Neural cell (in vitro differentiated cells): ENCODE measurements around the gene VPS13D. TPM values are rescaled to one million over a fixed set of nuclear protein-coding genes. Genes with fewer than 3 reads are reported as not detected.

Experiments
- H2AFZ ChIP-seq: fragments of 200-600, 300-800 bp; sonication (generic), shearing (Covaris generic); 2 replicates; pipeline ENCODE4 v1.6.0; 2014; ENCODE audit warnings: low read depth, mild to moderate bottlenecking, antibody characterized with exemption, low read length, moderate library complexity
- H3F3A ChIP-seq: fragments of 200-600 bp; shearing (Covaris generic); 2 replicates; pipeline ENCODE4 v1.6.1; 2016; ENCODE audit warnings: mild to moderate bottlenecking, moderate library complexity, mixed read lengths, antibody characterized with exemption, low read length; ENCODE audit not compliant: insufficient read depth, poor library complexity, severe bottlenecking
- H3K27ac ChIP-seq: fragments of 200-600, 300-800 bp; sonication (generic), shearing (Covaris generic); 2 replicates; pipeline ENCODE4 v1.5.1; 2014; ENCODE audit warnings: mild to moderate bottlenecking, low read length, moderate library complexity
- H3K27me3 ChIP-seq: fragments of 300-800, 200-600 bp; sonication (generic), shearing (Covaris generic); 2 replicates; pipeline ENCODE4 v1.6.0; 2014; ENCODE audit warnings: mild to moderate bottlenecking, low read depth, low read length, moderate library complexity; ENCODE audit not compliant: insufficient read depth
- H3K36me3 ChIP-seq: fragments of 300-800, 200-600 bp; sonication (generic), shearing (Covaris generic); 2 replicates; pipeline ENCODE4 v1.5.1; 2014; ENCODE audit warnings: mild to moderate bottlenecking, antibody characterized with exemption, low read length, moderate library complexity; ENCODE audit not compliant: insufficient read depth
- H3K4me2 ChIP-seq: fragments of 300-800, 200-600 bp; sonication (generic), shearing (Covaris generic); 2 replicates; pipeline ENCODE4 v1.6.0; 2014; ENCODE audit warnings: mild to moderate bottlenecking, low read length
- H3K4me3 ChIP-seq: fragments of 300-800, 200-600 bp; sonication (generic), shearing (Covaris generic); 2 replicates; pipeline ENCODE4 v1.5.1; 2014; ENCODE audit warnings: mild to moderate bottlenecking, low read length, moderate library complexity
- H3K79me2 ChIP-seq: fragments of 200-600 bp; shearing (Covaris generic); replicated peaks from 2 replicates; pipeline ENCODE4 v1.6.0; 2014; ENCODE audit warnings: mild to moderate bottlenecking, low read length, moderate library complexity; ENCODE audit not compliant: insufficient read depth
- H3K9ac ChIP-seq: fragments of 300-800, 200-600 bp; sonication (generic), shearing (Covaris generic); 2 replicates; pipeline ENCODE4 v1.6.1; 2016; ENCODE audit warnings: mild to moderate bottlenecking, low read length, mixed read lengths
- H3K9me2 ChIP-seq: fragments of 200-600 bp; shearing (Covaris generic); 2 replicates; pipeline ENCODE4 v1.6.1; 2016; ENCODE audit warnings: mild to moderate bottlenecking, low read length, mixed read lengths; ENCODE audit not compliant: insufficient read depth
- H3K9me3 ChIP-seq: fragments of 200-600, 300-800 bp; sonication (generic), shearing (Covaris generic); 2 replicates; pipeline ENCODE4 v1.6.1; 2016; ENCODE audit warnings: mild to moderate bottlenecking, mixed run types, low read length, moderate library complexity, mixed read lengths
- H4K20me1 ChIP-seq: fragments of 200-600 bp; shearing (Covaris generic); 2 replicates; pipeline ENCODE4 v1.6.1; 2016; ENCODE audit warnings: mild to moderate bottlenecking, mixed run types; ENCODE audit not compliant: insufficient read depth
- EP300 ChIP-seq: fragments of 450-650 bp; conservative IDR thresholded peaks from 2 replicates; pipeline ENCODE4 v1.6.1; 2014; ENCODE audit warnings: antibody characterized with exemption, mild to moderate bottlenecking, moderate library complexity; ENCODE audit not compliant: poor library complexity, severe bottlenecking
- EZH2 ChIP-seq: fragments of 200-600, 300-800 bp; shearing (Covaris generic), sonication (generic); IDR thresholded peaks from 2 replicates; pipeline ENCODE4 v1.6.1; 2014; ENCODE audit warnings: antibody characterized with exemption, low read length, borderline replicate concordance, mild to moderate bottlenecking; ENCODE audit not compliant: insufficient read depth, poor library complexity, severe bottlenecking
- MXI1 ChIP-seq: fragments of 450-650 bp; conservative IDR thresholded peaks from 2 replicates; pipeline ENCODE4 v1.6.1; 2014; ENCODE audit warnings: antibody characterized with exemption, mild to moderate bottlenecking; ENCODE audit not compliant: poor library complexity, severe bottlenecking
- POLR2AphosphoS5 ChIP-seq: IDR thresholded peaks from 2 replicates; pipeline ENCODE4 v1.6.1; 2012
- RAD21 ChIP-seq: fragments of 450-650 bp; conservative IDR thresholded peaks from 2 replicates; pipeline ENCODE4 v1.6.1; 2014; ENCODE audit warnings: antibody characterized with exemption, mild to moderate bottlenecking, moderate library complexity
- SMC3 ChIP-seq: fragments of 450-650 bp; conservative IDR thresholded peaks from 2 replicates; pipeline ENCODE4 v1.6.1; 2014; ENCODE audit warnings: antibody characterized with exemption, mild to moderate bottlenecking, moderate library complexity; ENCODE audit not compliant: poor library complexity
- TAF1 ChIP-seq: IDR thresholded peaks from 2 replicates; pipeline ENCODE4 v1.6.1; 2012; ENCODE audit warnings: low read depth
- polyA plus RNA-seq: library from polyadenylated mRNA; depleted of rRNA; stranded (reverse); fragments of >200 nt; gene quantifications from 2 replicates; pipeline ENCODE4 v1.2.3, GENCODE V29; 2014
- TF ChIP-seq, protein P1 (sequence below): IDR thresholded peaks from 2 replicates; pipeline ENCODE4 v1.6.1; 2012; ENCODE audit warnings: borderline replicate concordance
- TF ChIP-seq, protein P2 (sequence below): fragments of 450-650 bp; IDR thresholded peaks from 2 replicates; pipeline ENCODE4 v1.5.1; 2014; ENCODE audit warnings: antibody characterized with exemption, mild to moderate bottlenecking, moderate library complexity; ENCODE audit not compliant: poor library complexity, severe bottlenecking

Gene VPS13D
- polyA plus RNA-seq, 1 donor from 2014 or later = 24.5 TPM

DNA sequence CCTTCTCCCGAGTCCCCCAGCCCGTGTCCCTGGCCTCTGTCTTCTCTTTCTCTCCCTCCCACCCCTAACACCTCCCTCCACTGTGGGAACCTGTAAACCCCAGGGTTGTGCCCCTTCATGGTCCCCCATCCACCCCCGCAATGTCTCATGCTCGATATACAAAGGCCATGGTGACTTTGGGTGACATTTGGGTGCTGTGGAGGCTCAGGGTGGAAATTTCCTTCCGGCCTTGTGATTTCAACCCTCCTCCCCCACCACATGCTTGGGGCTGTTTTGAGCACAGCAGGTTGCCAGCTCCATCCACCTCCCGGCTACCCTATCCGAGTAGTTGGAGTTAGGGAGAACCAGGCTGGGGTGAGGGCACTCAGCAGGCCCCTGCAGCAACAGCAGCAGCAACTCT is 25.7 kb upstream of the VPS13D start:
- no peak overlapping the region for H3K4me2 ChIP-seq
- no peaks in the 10 kb centered on the region for H4K20me1 ChIP-seq
- no peak overlapping the region for H2AFZ ChIP-seq
- H3F3A ChIP-seq = no peaks in the 10 kb centered on the region
- H3K4me3 ChIP-seq = no peak overlapping the region
- no peaks in the 10 kb centered on the region for H3K9me3 ChIP-seq
- H3K27me3 ChIP-seq = no peaks in the 10 kb centered on the region
- H3K27ac ChIP-seq = no peak overlapping the region
- H3K36me3 ChIP-seq = no peaks in the 10 kb centered on the region
- no peaks in the 10 kb centered on the region for H3K9me2 ChIP-seq
- TF ChIP-seq SMC3 = no peak
- no peak for TF ChIP-seq TAF1
- TF ChIP-seq, protein P1, sequence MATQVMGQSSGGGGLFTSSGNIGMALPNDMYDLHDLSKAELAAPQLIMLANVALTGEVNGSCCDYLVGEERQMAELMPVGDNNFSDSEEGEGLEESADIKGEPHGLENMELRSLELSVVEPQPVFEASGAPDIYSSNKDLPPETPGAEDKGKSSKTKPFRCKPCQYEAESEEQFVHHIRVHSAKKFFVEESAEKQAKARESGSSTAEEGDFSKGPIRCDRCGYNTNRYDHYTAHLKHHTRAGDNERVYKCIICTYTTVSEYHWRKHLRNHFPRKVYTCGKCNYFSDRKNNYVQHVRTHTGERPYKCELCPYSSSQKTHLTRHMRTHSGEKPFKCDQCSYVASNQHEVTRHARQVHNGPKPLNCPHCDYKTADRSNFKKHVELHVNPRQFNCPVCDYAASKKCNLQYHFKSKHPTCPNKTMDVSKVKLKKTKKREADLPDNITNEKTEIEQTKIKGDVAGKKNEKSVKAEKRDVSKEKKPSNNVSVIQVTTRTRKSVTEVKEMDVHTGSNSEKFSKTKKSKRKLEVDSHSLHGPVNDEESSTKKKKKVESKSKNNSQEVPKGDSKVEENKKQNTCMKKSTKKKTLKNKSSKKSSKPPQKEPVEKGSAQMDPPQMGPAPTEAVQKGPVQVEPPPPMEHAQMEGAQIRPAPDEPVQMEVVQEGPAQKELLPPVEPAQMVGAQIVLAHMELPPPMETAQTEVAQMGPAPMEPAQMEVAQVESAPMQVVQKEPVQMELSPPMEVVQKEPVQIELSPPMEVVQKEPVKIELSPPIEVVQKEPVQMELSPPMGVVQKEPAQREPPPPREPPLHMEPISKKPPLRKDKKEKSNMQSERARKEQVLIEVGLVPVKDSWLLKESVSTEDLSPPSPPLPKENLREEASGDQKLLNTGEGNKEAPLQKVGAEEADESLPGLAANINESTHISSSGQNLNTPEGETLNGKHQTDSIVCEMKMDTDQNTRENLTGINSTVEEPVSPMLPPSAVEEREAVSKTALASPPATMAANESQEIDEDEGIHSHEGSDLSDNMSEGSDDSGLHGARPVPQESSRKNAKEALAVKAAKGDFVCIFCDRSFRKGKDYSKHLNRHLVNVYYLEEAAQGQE = no peak
- TF ChIP-seq, protein P2, sequence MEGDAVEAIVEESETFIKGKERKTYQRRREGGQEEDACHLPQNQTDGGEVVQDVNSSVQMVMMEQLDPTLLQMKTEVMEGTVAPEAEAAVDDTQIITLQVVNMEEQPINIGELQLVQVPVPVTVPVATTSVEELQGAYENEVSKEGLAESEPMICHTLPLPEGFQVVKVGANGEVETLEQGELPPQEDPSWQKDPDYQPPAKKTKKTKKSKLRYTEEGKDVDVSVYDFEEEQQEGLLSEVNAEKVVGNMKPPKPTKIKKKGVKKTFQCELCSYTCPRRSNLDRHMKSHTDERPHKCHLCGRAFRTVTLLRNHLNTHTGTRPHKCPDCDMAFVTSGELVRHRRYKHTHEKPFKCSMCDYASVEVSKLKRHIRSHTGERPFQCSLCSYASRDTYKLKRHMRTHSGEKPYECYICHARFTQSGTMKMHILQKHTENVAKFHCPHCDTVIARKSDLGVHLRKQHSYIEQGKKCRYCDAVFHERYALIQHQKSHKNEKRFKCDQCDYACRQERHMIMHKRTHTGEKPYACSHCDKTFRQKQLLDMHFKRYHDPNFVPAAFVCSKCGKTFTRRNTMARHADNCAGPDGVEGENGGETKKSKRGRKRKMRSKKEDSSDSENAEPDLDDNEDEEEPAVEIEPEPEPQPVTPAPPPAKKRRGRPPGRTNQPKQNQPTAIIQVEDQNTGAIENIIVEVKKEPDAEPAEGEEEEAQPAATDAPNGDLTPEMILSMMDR = no peak
- TF ChIP-seq EZH2 = no peak
- TF ChIP-seq POLR2AphosphoS5 = no peak
- TF ChIP-seq RAD21 = no peak
- no peak for TF ChIP-seq EP300
- no peak for TF ChIP-seq MXI1
- no peak overlapping the region for H3K9ac ChIP-seq
- no peaks in the 10 kb centered on the region for H3K79me2 ChIP-seq

DNA sequence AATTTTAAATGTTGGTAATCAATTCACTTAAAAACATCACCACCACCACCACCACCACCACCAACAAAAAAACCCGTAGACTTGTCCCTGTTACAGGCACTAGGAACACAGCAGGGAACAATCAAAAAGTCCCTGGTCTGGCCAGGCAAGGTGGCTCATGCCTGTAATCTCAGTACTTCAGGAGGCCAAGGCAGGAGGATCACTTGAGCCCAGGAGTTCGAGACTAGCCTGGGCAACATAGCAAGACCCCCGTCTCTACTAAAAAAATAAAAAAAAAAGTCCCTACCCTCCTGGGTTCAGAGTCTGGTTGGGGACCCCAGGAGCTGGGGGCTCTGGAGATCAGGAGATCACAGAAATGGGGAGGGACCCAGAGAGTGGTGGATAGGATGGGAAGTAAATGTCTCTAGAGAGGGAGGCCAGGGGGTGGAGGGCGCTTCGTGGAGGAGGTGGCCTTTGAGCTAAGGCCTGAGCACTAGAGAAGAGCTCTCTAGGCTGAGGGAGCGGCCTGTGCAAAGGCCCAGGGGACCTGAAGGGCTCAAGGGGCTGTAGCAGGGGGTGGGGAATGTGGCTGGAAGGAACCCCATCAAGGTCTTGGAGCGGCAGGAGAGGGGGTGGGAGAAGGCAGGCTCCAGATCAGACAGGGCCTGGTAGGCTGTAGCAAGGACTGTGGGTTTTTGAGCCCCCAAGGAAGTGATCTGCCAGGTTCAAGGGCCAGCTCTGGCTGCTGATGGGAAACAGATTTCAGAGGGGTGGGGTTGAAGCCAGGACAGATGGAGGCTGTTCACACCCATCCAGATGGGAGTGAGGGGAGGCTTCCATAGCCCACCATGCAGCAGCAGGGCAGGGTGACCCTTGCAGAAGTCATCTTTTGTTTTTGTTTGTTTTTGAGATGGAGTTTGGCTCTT is 24.8 kb upstream of the VPS13D start:
- Histone ChIP-seq H3K9ac (no peak overlapping the region), H3K36me3 (no peaks in the 10 kb centered on the region), H3K4me3 (no peak overlapping the region), H3K9me2 (no peaks in the 10 kb centered on the region), H2AFZ (no peak overlapping the region), H3K79me2 (no peaks in the 10 kb centered on the region), H4K20me1 (no peaks in the 10 kb centered on the region), H3K27ac (no peak overlapping the region), H3K4me2 (no peak overlapping the region), H3F3A (no peaks in the 10 kb centered on the region), H3K9me3 (no peaks in the 10 kb centered on the region), H3K27me3 (no peaks in the 10 kb centered on the region)
- TF ChIP-seq, protein P1 = no peak
- TF ChIP-seq TAF1 (no peak), POLR2AphosphoS5 (no peak), SMC3 (no peak), MXI1 (no peak)
- TF ChIP-seq, protein P2 = no peak
